OCI-LY3 (cell line): Measurements from ENCODE around the gene VPS50.

ENCODE experiments used
- CTCF ChIP-seq: fragments of 200-600, 300-600 bp; sonication (generic); IDR thresholded peaks from 2 replicates; pipeline ENCODE4 v1.5.1; 2014; ENCODE audit warnings: antibody characterized with exemption, low read length, low read depth
- EZH2phosphoT487 ChIP-seq: fragments of 200-600 bp; shearing (Covaris generic); IDR thresholded peaks from 2 replicates; pipeline ENCODE4 v1.6.1; 2018; ENCODE audit warnings: antibody characterized with exemption, mixed run types, low read depth

- TF ChIP-seq CTCF = no peak
- TF ChIP-seq EZH2phosphoT487 = no peak
Observed at GRCh38 chr7:93399642-93400041, 167.5 kb downstream of the VPS50 start.
